ENCODE data around the gene C1orf53. TPM values are rescaled to one million over a fixed set of nuclear protein-coding genes. Genes with fewer than 3 reads are reported as not detected.
"Not testable (repeated sequence)": the region's sequence is repeated elsewhere in the genome, so short reads cannot be mapped to it uniquely, and the experiment has no call there.

The C1orf53 gene
- polyA plus RNA-seq, 3 donors = 1.5 to 8.3 (median 5.6) TPM

DNA sequence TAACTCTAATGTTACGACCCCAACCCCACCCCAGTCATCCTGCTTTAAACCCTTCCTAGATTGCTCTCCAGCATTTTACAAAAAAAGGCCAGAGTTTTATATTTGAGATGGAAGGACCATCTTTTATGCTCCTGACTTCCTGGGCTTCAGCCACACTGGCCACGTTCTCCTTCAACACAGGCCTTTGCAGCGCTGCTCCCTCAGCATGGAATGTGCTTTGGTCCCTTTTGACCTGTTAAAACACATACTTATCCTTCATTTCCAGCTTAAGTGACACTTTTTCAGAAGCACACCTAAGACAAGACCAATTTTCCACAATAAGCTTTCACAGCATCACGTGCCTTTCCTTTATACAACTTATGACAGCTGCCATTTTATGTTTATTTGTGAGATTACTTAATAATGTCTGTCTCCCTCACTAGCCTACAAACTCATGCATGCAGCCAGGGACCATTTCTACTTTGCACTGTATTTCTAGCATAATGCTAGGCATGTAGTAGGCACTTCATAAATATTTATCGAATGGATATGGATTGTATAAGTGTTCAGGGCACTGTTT, 49.3 kb downstream of the C1orf53 start:
- no peaks in the 10 kb centered on the region for H4K20me1 ChIP-seq (ENCODE audit: insufficient read depth, low read length)
- peaks cover 0 to 2% (median 0%) of the 10 kb centered on the region in 3 donors for H3K27me3 Mint-ChIP-seq (ENCODE audit: low read depth in 3 of 3)
- intact Hi-C loops (cut with micrococcal nuclease) = no loop called here
- DNase-seq = no peak
- no peaks in the 10 kb centered on the region for H3K4me1 Mint-ChIP-seq
- no peak overlapping the region for H3K9ac ChIP-seq (ENCODE audit: insufficient read depth, low read length, poor library complexity, severe bottlenecking)
- whole genome bisulfite sequencing (ENCODE audit: insufficient coverage) = 90% methylated on average over 3 of the region's 5 CpGs
- H2AFZ ChIP-seq (ENCODE audit: insufficient read depth, low read depth, low read length, poor library complexity, severe bottlenecking) = no peak overlapping the region
- H3K27ac Mint-ChIP-seq = no peak overlapping the region
- no peak overlapping the region for H3K4me3 Mint-ChIP-seq
- TF ChIP-seq, protein P1, sequence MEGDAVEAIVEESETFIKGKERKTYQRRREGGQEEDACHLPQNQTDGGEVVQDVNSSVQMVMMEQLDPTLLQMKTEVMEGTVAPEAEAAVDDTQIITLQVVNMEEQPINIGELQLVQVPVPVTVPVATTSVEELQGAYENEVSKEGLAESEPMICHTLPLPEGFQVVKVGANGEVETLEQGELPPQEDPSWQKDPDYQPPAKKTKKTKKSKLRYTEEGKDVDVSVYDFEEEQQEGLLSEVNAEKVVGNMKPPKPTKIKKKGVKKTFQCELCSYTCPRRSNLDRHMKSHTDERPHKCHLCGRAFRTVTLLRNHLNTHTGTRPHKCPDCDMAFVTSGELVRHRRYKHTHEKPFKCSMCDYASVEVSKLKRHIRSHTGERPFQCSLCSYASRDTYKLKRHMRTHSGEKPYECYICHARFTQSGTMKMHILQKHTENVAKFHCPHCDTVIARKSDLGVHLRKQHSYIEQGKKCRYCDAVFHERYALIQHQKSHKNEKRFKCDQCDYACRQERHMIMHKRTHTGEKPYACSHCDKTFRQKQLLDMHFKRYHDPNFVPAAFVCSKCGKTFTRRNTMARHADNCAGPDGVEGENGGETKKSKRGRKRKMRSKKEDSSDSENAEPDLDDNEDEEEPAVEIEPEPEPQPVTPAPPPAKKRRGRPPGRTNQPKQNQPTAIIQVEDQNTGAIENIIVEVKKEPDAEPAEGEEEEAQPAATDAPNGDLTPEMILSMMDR (IDR thresholded peaks at IDR 0.05) = no peak
- no peaks in the 10 kb centered on the region for H3K79me2 ChIP-seq (ENCODE audit: insufficient read depth, low read length)
- no peaks in the 10 kb centered on the region for H3K36me3 Mint-ChIP-seq
- H3K9me3 Mint-ChIP-seq = peaks cover 4 to 10% (median 5%) of the 10 kb centered on the region in 7 donors
- H3K4me1 ChIP-seq (ENCODE audit: control insufficient read depth in 1 of 2, insufficient read depth in 2 of 2, low read length in 2 of 2) = no peaks in the 10 kb centered on the region
- no peaks in the 10 kb centered on the region for H3K9me3 ChIP-seq (replicated peaks in 1 of 2; ENCODE audit: control insufficient read depth in 1 of 2, insufficient read depth in 1 of 2, low read length in 2 of 2)
- no peak overlapping the region for H3K4me2 ChIP-seq (replicated peaks; ENCODE audit: extremely low read depth, low read length, poor library complexity, severe bottlenecking)
- no peaks in the 10 kb centered on the region for H3K36me3 ChIP-seq (replicated peaks in 1 of 2; ENCODE audit: control insufficient read depth in 1 of 2, insufficient read depth in 2 of 2, low read length in 2 of 2)
- no peak overlapping the region for H3K27ac ChIP-seq (ENCODE audit: low read depth in 1 of 2, low read length in 2 of 2)
- H3K27me3 ChIP-seq (ENCODE audit: control insufficient read depth in 2 of 2, insufficient read depth in 2 of 2, low read length in 2 of 2) = no peaks in the 10 kb centered on the region
- no peak overlapping the region for H3K4me3 ChIP-seq (replicated peaks in 1 of 3; ENCODE audit: low read depth in 2 of 3, low read length in 3 of 3)

DNA sequence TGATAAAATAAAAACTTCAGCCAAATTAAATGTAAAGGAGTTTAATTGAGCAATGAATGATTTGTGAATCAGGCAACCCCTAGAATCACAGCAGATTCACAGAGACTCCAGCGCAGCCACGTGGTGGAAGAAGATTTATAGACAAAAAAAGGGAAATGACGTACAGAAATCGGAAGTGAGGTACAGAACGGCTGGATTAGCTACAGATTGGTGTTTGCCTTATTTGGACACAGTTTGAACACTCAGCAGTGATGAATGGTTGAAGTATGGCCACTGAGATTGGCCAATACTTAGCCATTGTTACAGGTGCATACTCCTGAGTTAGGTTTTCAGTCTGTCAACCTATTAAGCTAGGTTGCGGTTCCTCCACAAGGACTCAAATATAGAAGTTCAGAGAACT, 51.0 kb downstream of the C1orf53 start:
- peaks cover 4 to 10% (median 6%) of the 10 kb centered on the region in 7 donors for H3K9me3 Mint-ChIP-seq
- intact Hi-C loops (cut with micrococcal nuclease); H3K4me1 Mint-ChIP-seq; H3K4me3 ChIP-seq (replicated peaks in 1 of 3; ENCODE audit: low read depth in 2 of 3, low read length in 3 of 3); H3K4me1 ChIP-seq (ENCODE audit: control insufficient read depth in 1 of 2, insufficient read depth in 2 of 2, low read length in 2 of 2); H3K4me3 Mint-ChIP-seq; H3K9ac ChIP-seq (ENCODE audit: insufficient read depth, low read length, poor library complexity, severe bottlenecking); H3K36me3 ChIP-seq (replicated peaks in 1 of 2; ENCODE audit: control insufficient read depth in 1 of 2, insufficient read depth in 2 of 2, low read length in 2 of 2); H3K9me3 ChIP-seq (replicated peaks in 1 of 2; ENCODE audit: control insufficient read depth in 1 of 2, insufficient read depth in 1 of 2, low read length in 2 of 2); H3K27me3 Mint-ChIP-seq (ENCODE audit: low read depth in 3 of 3); H2AFZ ChIP-seq (ENCODE audit: insufficient read depth, low read depth, low read length, poor library complexity, severe bottlenecking); H3K27me3 ChIP-seq (ENCODE audit: control insufficient read depth in 2 of 2, insufficient read depth in 2 of 2, low read length in 2 of 2); H3K27ac ChIP-seq (ENCODE audit: low read depth in 1 of 2, low read length in 2 of 2); H3K79me2 ChIP-seq (ENCODE audit: insufficient read depth, low read length); H3K4me2 ChIP-seq (replicated peaks; ENCODE audit: extremely low read depth, low read length, poor library complexity, severe bottlenecking); H3K27ac Mint-ChIP-seq; H3K36me3 Mint-ChIP-seq; H4K20me1 ChIP-seq (ENCODE audit: insufficient read depth, low read length): not testable (repeated sequence)
- WGBS (ENCODE audit: insufficient coverage) = 50% methylated on average over 6 of the region's 6 CpGs
- peak in 1 of 3 donors; percentile 36 for DNase-seq

Measured in CD14-positive monocyte (primary cell).